ENCODE data around the gene KMT2D. TPM values are rescaled to one million over a fixed set of nuclear protein-coding genes. Genes with fewer than 3 reads are reported as not detected.

Gene KMT2D
- total RNA-seq, 1 donor from 2014 or later, result 26.1 TPM

Other genes starting within 250 kb of the KMT2D start
- gene CACNB3, start 242.3 kb downstream of the KMT2D start, total RNA-seq, result 4.2 TPM
- 56.9 TPM for gene DDX23, start 208.6 kb downstream of the KMT2D start, total RNA-seq
- under 0.01 TPM for gene RND1, start 194.9 kb downstream of the KMT2D start, total RNA-seq
- 5.7 TPM for gene FKBP11, start 135.3 kb downstream of the KMT2D start, total RNA-seq
- 19.8 TPM for gene ARF3, start 103.3 kb downstream of the KMT2D start, total RNA-seq
- gene WNT10B, start 89.1 kb downstream of the KMT2D start, total RNA-seq, result 0.52 TPM
- gene WNT1, start 82.5 kb downstream of the KMT2D start, total RNA-seq, result not detected
- 18.8 TPM for gene DDN, start 61.4 kb downstream of the KMT2D start, total RNA-seq
- gene PRKAG1, start 42.0 kb downstream of the KMT2D start, total RNA-seq, result 41.8 TPM
- 0.52 TPM for gene RHEBL1, start 9.2 kb upstream of the KMT2D start, total RNA-seq
- 1.6 TPM for gene DHH, start 34.0 kb upstream of the KMT2D start, total RNA-seq
- gene LMBR1L, start 50.1 kb upstream of the KMT2D start, total RNA-seq, result 21.4 TPM
- gene TUBA1B, start 70.6 kb upstream of the KMT2D start, total RNA-seq, result 674 TPM
- 942 TPM for gene TUBA1A, start 128.3 kb upstream of the KMT2D start, total RNA-seq
- gene TUBA1C, start 204.3 kb upstream of the KMT2D start, total RNA-seq, result 34.4 TPM
- gene PRPH, start 234.4 kb upstream of the KMT2D start, total RNA-seq, result 2.6 TPM

All from skeletal muscle tissue (tissue), 1 donor.